Activated CD4-positive, alpha-beta T cell treated with anti-CD3 and anti-CD28 coated beads for 36 hours (primary cell): ENCODE measurements around the gene HSPD1. TPM values are rescaled to one million over a fixed set of nuclear protein-coding genes. Genes with fewer than 3 reads are reported as not detected.

Experiments used
- ATAC-seq: fragments of 200-7000 bp; cut with Tn5 transposase; one replicate; pipeline ENCODE4 v1.10.0; 2021; ENCODE audit warnings: mild to moderate bottlenecking, moderate library complexity
- CTCF ChIA-PET: fragments of 350-600 bp; sonication (Branson Sonifier 250); formaldehyde crosslinking; loops from one replicate; lab custom pipeline; 2021; ENCODE audit warnings: antibody characterized with exemption; lab: Charles Lee
- POLR2A ChIA-PET: fragments of 350-600 bp; sonication (Branson Sonifier 250); formaldehyde crosslinking; loops from one replicate; lab custom pipeline; 2021; ENCODE audit warnings: antibody characterized with exemption, inconsistent platforms; lab: Charles Lee
- DNase-seq: peaks from one replicate; pipeline ENCODE4 v3.0.0-alpha.2; 2020
- H3K27ac Mint-ChIP-seq: one replicate; pipeline ENCODE4 v1.8.0; 2021; ENCODE audit warnings: mixed read lengths
- H3K27me3 Mint-ChIP-seq: one replicate; pipeline ENCODE4 v1.8.0; 2021; ENCODE audit warnings: mixed read lengths
- H3K36me3 Mint-ChIP-seq: one replicate; pipeline ENCODE4 v1.8.0; 2021; ENCODE audit warnings: low read depth, mixed read lengths
- H3K4me1 Mint-ChIP-seq: one replicate; pipeline ENCODE4 v1.8.0; 2021; ENCODE audit warnings: mixed read lengths
- H3K4me3 Mint-ChIP-seq: one replicate; pipeline ENCODE4 v1.8.0; 2021; ENCODE audit warnings: mild to moderate bottlenecking, moderate library complexity, mixed read lengths
- H3K9me3 Mint-ChIP-seq: one replicate; pipeline ENCODE4 v1.8.0; 2021; ENCODE audit warnings: low read depth, mixed read lengths
- intact Hi-C, 2 experiments: fragments of 100-400 bp; cut with DNase I in 1 of 2; cut with micrococcal nuclease in 1 of 2; formaldehyde crosslinking; loops; one replicate each; pipeline versions ENCODE4 v1.14.2 to v1.15.1; 2022 to 2024; cut with DNase I, micrococcal nuclease
- total RNA-seq, 2 experiments: library from RNA; stranded (reverse); gene quantifications; one replicate each; pipeline ENCODE4 v1.2.3, GENCODE V29; 2021

The HSPD1 gene
- total RNA-seq, 2 experiments from 2014 or later, result 872 to 1,138 TPM

DNA sequence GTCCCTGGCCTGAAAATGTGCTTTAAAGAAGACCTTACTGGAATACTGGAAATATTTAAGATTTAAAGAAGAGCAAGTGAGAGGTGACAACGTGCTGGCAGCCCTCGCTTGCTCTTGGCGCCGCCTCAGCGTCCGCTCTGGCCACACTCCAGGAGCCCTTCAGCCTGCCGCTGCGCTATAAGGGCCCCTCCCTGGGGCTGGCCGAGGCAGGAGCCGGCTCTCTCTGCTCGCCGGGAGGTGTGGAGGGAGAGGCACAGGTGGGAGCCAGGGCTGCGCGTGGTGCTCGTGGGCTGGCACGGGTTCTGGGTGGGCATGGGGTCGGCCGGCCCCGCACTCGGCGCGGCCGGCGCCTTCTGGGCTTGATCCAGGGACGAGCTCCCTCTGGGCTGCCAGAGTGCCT is 49.2 kb downstream of the HSPD1 start:
- no peak for DNase-seq
- Mint-ChIP-seq H3K27me3 (no peaks in the 10 kb centered on the region), H3K9me3 (no peaks in the 10 kb centered on the region), H3K36me3 (no peaks in the 10 kb centered on the region), H3K27ac (no peak overlapping the region), H3K4me1 (peaks cover 22% of the 10 kb centered on the region), H3K4me3 (no peak overlapping the region)
- no peak for ATAC-seq
- CTCF ChIA-PET, result no interaction called here
- intact Hi-C loops, result loop anchor here in 1 of 2 experiments (5.0 kb wide), 1 partner anchor 257 kb away; the partner anchor contains the start of gene MARS2
- POLR2A ChIA-PET, result interaction anchor here (1.0 to 1.3 kb wide), 3 partner anchors 14 to 49 kb away, joined by 3 to 10 read pairs (median 4); partner anchors contain the start of genes HSPD1 and SF3B1

DNA sequence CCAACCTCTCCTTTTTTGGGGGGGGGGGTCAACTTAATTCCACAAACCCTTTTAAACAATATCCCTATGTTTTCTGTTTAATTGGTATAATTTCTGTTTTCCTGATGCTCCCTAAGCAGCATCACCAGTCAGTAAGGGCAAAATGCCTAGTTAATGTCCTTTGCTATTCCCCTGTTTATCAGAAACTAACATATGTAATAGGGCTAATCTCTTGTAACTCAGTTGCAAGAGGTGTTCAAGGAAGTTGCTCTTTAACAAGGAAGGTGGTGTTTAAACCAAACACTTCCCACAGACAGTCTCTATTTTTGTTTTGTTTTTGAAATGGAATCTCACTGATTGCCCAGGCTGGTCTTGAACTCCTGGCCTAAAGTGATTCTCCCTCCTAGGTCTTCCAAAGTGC is 52.8 kb downstream of the HSPD1 start:
- H3K36me3 Mint-ChIP-seq, result no peaks in the 10 kb centered on the region
- CTCF ChIA-PET, result interaction anchor here (0.6 to 0.7 kb wide), 2 partner anchors 10 to 71 kb away, joined by 3 to 5 read pairs; no protein-coding TSS in a partner anchor
- intact Hi-C loops, result no loop called here
- no peaks in the 10 kb centered on the region for H3K27me3 Mint-ChIP-seq
- DNase-seq (no peak), ATAC-seq (no peak)
- peaks cover 4% of the 10 kb centered on the region for H3K4me1 Mint-ChIP-seq
- no peak overlapping the region for H3K4me3 Mint-ChIP-seq
- H3K27ac Mint-ChIP-seq, result no peak overlapping the region
- H3K9me3 Mint-ChIP-seq, result no peaks in the 10 kb centered on the region
- POLR2A ChIA-PET, result no interaction called here

DNA sequence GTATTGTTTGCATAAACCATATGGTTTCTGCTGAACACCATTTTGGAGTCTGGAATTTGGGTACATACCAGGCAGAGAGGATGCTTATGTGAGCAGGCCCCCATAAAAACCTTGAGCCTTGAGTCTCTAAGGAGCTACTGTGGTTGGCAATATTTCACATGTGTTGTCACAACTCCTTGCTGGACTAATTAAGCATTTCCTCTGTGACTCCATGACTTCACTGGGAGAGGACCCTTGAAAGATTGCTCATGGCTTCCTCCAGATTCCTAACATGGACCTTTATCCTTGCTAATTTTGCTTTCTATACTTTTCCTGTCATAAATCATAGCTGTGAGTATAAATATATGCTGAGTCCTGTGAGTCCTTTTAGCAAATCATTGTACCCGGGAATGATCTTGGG is 53.9 kb downstream of the HSPD1 start:
- intact Hi-C loops, result no loop called here
- ChIA-PET CTCF (no interaction called here), POLR2A (no interaction called here)
- H3K9me3 Mint-ChIP-seq, result no peaks in the 10 kb centered on the region
- H3K27me3 Mint-ChIP-seq, result peaks cover 3% of the 10 kb centered on the region
- ATAC-seq, result no peak
- no peak overlapping the region for H3K27ac Mint-ChIP-seq
- H3K4me1 Mint-ChIP-seq, result no peaks in the 10 kb centered on the region
- no peaks in the 10 kb centered on the region for H3K36me3 Mint-ChIP-seq
- H3K4me3 Mint-ChIP-seq, result no peak overlapping the region
- no peak for DNase-seq

DNA sequence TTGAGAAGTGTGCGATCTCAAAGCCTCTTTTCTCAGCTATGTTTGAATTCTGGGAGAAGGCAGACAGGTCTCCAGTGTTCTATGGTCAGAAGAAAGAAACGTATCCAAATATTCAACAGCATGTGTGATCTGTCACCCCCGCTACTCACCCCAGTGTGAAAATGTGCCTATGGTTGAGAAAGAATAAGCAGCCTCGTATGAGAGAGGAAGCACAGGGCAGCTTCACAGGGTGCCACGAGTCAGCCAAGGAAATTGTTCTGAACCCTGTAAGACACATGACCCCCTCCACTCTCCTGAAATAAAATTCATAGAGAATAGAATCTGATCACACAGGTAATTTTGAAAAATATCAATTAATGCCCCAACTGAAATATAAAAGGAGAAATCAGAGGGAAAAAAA is 56.8 kb downstream of the HSPD1 start:
- Mint-ChIP-seq H3K36me3 (no peaks in the 10 kb centered on the region), H3K4me3 (no peak overlapping the region), H3K4me1 (no peaks in the 10 kb centered on the region), H3K27me3 (peaks cover 3% of the 10 kb centered on the region), H3K27ac (no peak overlapping the region), H3K9me3 (no peaks in the 10 kb centered on the region)
- ATAC-seq (no peak), DNase-seq (no peak)
- CTCF ChIA-PET, result interaction anchor here (0.5 to 1.8 kb wide), 2 partner anchors 16 to 1759 kb away, joined by 3 to 5 read pairs; no protein-coding TSS in a partner anchor
- intact Hi-C loops, result no loop called here
- POLR2A ChIA-PET, result no interaction called here

DNA sequence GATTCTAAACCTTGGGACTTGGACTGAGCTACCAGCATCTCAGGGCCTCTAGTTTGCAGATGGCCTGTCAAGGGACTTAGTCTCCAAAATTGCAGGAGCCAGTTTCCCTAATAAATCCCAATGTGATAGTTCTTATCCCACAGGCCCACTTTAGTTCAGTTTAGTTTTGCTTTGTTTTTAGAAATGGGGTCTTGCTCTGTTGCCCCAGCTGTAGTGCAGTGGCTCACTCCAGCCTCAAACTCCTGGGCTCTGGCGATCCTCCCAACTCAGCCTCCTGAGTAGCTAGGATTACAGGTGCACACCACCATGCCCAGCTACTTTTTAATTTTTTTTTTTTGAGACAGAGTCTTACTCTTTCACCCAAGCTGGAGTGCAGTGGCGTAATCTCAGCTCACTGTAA is 62.3 kb downstream of the HSPD1 start:
- H3K9me3 Mint-ChIP-seq, result no peaks in the 10 kb centered on the region
- no peak overlapping the region for H3K4me3 Mint-ChIP-seq
- H3K36me3 Mint-ChIP-seq, result peaks cover 10% of the 10 kb centered on the region
- no peak overlapping the region for H3K27ac Mint-ChIP-seq
- ATAC-seq (no peak), DNase-seq (no peak)
- intact Hi-C loops, result loop anchor here in 1 of 2 experiments (10.0 kb wide), 1 partner anchor 1273 kb away; no protein-coding TSS in a partner anchor
- peaks cover 3% of the 10 kb centered on the region for H3K27me3 Mint-ChIP-seq
- peaks cover 19% of the 10 kb centered on the region for H3K4me1 Mint-ChIP-seq
- POLR2A ChIA-PET, result interaction anchor here (0.7 to 1.6 kb wide), 3 partner anchors 13 to 22 kb away, joined by 3 to 10 read pairs (median 4); partner anchors contain the start of gene COQ10B
- CTCF ChIA-PET, result interaction anchor here (0.6 to 1.8 kb wide), 4 partner anchors 9 to 59 kb away, joined by 3 to 6 read pairs (median 4); partner anchors contain the start of gene COQ10B

Other genes with a start within 250 kb of the HSPD1 start
- gene ANKRD44, start 189.1 kb downstream of the HSPD1 start, total RNA-seq, result 100 to 1,000 TPM; 122 to 181 TPM
- 100 to 1,000 TPM; 262 to 277 TPM for gene SF3B1, start 64.8 kb downstream of the HSPD1 start, total RNA-seq
- gene COQ10B, start 46.3 kb downstream of the HSPD1 start, total RNA-seq, result 10 to 100 TPM in 1 of 2 experiments, 1 to 10 TPM in 1; 9.7 to 13.3 TPM
- 100 to 1,000 TPM; 250 to 356 TPM for gene HSPE1, start 539 bp upstream of the HSPD1 start, total RNA-seq
- 10 to 100 TPM; 10.8 to 17.1 TPM for gene MOB4, start 16.2 kb upstream of the HSPD1 start, total RNA-seq
- not detected for gene RFTN2, start 175.7 kb upstream of the HSPD1 start, total RNA-seq
- gene MARS2, start 205.5 kb upstream of the HSPD1 start, total RNA-seq, result 10 to 100 TPM in 1 of 2 experiments, 1 to 10 TPM in 1; 9.2 to 12.1 TPM